Nephron (organoid): ENCODE data around the gene DDX10.

Source experiments
- H3K27ac Mint-ChIP-seq, 3 experiments: 2 replicates each; pipeline ENCODE4 v1.8.0; 2020; ENCODE audit warnings: mixed read lengths in 3 of 3, mild to moderate bottlenecking in 2 of 3, moderate library complexity in 1 of 3
- H3K27me3 Mint-ChIP-seq: 2 replicates; pipeline ENCODE4 v1.8.0; 2021; ENCODE audit warnings: low read depth, mild to moderate bottlenecking, moderate library complexity, mixed read lengths
- H3K36me3 Mint-ChIP-seq: 2 replicates; pipeline ENCODE4 v1.8.0; 2020; ENCODE audit warnings: low read depth, mixed read lengths
- H3K4me1 Mint-ChIP-seq: 2 replicates; pipeline ENCODE4 v1.8.0; 2020; ENCODE audit warnings: mixed read lengths
- H3K4me3 Mint-ChIP-seq, 3 experiments: 2 replicates each; pipeline ENCODE4 v1.8.0; 2020; ENCODE audit warnings: mild to moderate bottlenecking in 3 of 3, mixed read lengths in 3 of 3, moderate library complexity in 2 of 3
- H3K9me3 Mint-ChIP-seq: 2 replicates; pipeline ENCODE4 v1.8.0; 2020; ENCODE audit warnings: mixed read lengths
- CTCF ChIP-seq, 3 experiments: fragments of 200-600 bp; sonication (generic); IDR thresholded peaks; one replicate each; pipeline ENCODE4 v1.5.0; 2021; ENCODE audit warnings: antibody characterized with exemption in 3 of 3; ENCODE audit not compliant: unreplicated experiment in 3 of 3

Gene DDX10

GRCh38 chr11:108858622-108859021, 193.8 kb downstream of the DDX10 start:
- TF ChIP-seq CTCF (IDR thresholded peaks at IDR 0.05; ENCODE audit: unreplicated experiment in 3 of 3) = no peak
- Mint-ChIP-seq H3K27me3 (no peaks in the 10 kb centered on the region), H3K4me1 (peaks cover 28% of the 10 kb centered on the region), H3K4me3 (no peak overlapping the region), H3K36me3 (peaks cover 3% of the 10 kb centered on the region), H3K27ac (no peak overlapping the region), H3K9me3 (no peaks in the 10 kb centered on the region)

- Mint-ChIP-seq H3K27ac (no peak overlapping the region), H3K4me3 (no peak overlapping the region), H3K27me3 (no peaks in the 10 kb centered on the region), H3K9me3 (no peaks in the 10 kb centered on the region), H3K4me1 (peaks cover 19% of the 10 kb centered on the region), H3K36me3 (peaks cover 3% of the 10 kb centered on the region)
- no peak for TF ChIP-seq CTCF (IDR thresholded peaks at IDR 0.05; ENCODE audit: unreplicated experiment in 3 of 3)
These were observed 194.6 kb downstream of the DDX10 start for GRCh38 chr11:108859510-108859909.

GRCh38 chr11:108863528-108863927, 198.7 kb downstream of the DDX10 start:
- no peak for TF ChIP-seq CTCF (IDR thresholded peaks at IDR 0.05; ENCODE audit: unreplicated experiment in 3 of 3)
- Mint-ChIP-seq H3K9me3 (no peaks in the 10 kb centered on the region), H3K4me1 (no peaks in the 10 kb centered on the region), H3K36me3 (peaks cover 3% of the 10 kb centered on the region), H3K27me3 (no peaks in the 10 kb centered on the region), H3K27ac (no peak overlapping the region), H3K4me3 (no peak overlapping the region)

- no peak overlapping the region for H3K27ac Mint-ChIP-seq
- no peaks in the 10 kb centered on the region for H3K27me3 Mint-ChIP-seq
- no peaks in the 10 kb centered on the region for H3K9me3 Mint-ChIP-seq
- TF ChIP-seq CTCF (IDR thresholded peaks at IDR 0.05; ENCODE audit: unreplicated experiment in 3 of 3) = no peak
- H3K36me3 Mint-ChIP-seq = no peaks in the 10 kb centered on the region
- peaks cover 4% of the 10 kb centered on the region for H3K4me1 Mint-ChIP-seq
- no peak overlapping the region for H3K4me3 Mint-ChIP-seq
These were observed 200.5 kb downstream of the DDX10 start for GRCh38 chr11:108865406-108865805.

- no peaks in the 10 kb centered on the region for H3K36me3 Mint-ChIP-seq
- peaks cover 8% of the 10 kb centered on the region for H3K4me1 Mint-ChIP-seq
- no peaks in the 10 kb centered on the region for H3K9me3 Mint-ChIP-seq
- H3K27me3 Mint-ChIP-seq = no peaks in the 10 kb centered on the region
- H3K27ac Mint-ChIP-seq = no peak overlapping the region
- no peak overlapping the region for H3K4me3 Mint-ChIP-seq
- TF ChIP-seq CTCF (IDR thresholded peaks at IDR 0.05; ENCODE audit: unreplicated experiment in 3 of 3) = no peak
These were observed 201.9 kb downstream of the DDX10 start for GRCh38 chr11:108866781-108867180.

GRCh38 chr11:108870373-108871020, 205.6 kb downstream of the DDX10 start:
- Mint-ChIP-seq H3K9me3 (no peaks in the 10 kb centered on the region), H3K4me1 (peaks cover 26% of the 10 kb centered on the region), H3K27me3 (no peaks in the 10 kb centered on the region), H3K27ac (peak overlapping the region; percentile 16 to 76 (median 52)), H3K4me3 (no peak overlapping the region), H3K36me3 (no peaks in the 10 kb centered on the region)
- TF ChIP-seq CTCF (IDR thresholded peaks at IDR 0.05; ENCODE audit: unreplicated experiment in 3 of 3) = no peak
